Central memory CD8-positive, alpha-beta T cell (primary cell): ENCODE data around the gene LGALS12.
"Not testable (repeated sequence)": the region's sequence is repeated elsewhere in the genome, so short reads cannot be mapped to it uniquely, and the experiment has no call there.

Experiments
- ATAC-seq: fragments of 150-1000 bp; cut with Tn5 transposase; replicated peaks from 2 replicates; pipeline ENCODE4 v1.10.0; 2022; ENCODE audit warnings: mild to moderate bottlenecking, moderate FRiP score, moderate number of reproducible peaks; ENCODE audit not compliant: poor library complexity, severe bottlenecking; ENCODE audit errors: extremely low read depth
- DNase-seq, 2 donors: peaks; one replicate each; pipeline ENCODE4 v3.0.0; 2021; ENCODE audit warnings: low spot score in 2 of 2
- H3K27ac Mint-ChIP-seq: one replicate; pipeline ENCODE4 v1.8.0; 2022; ENCODE audit warnings: low read depth, mild to moderate bottlenecking, moderate library complexity, mixed read lengths
- H3K27me3 Mint-ChIP-seq: one replicate; pipeline ENCODE4 v1.8.0; 2022; ENCODE audit warnings: mixed read lengths
- H3K36me3 Mint-ChIP-seq: one replicate; pipeline ENCODE4 v1.8.0; 2022; ENCODE audit warnings: mild to moderate bottlenecking, moderate library complexity, mixed read lengths; ENCODE audit not compliant: insufficient read depth
- H3K4me1 Mint-ChIP-seq: one replicate; pipeline ENCODE4 v1.8.0; 2022; ENCODE audit warnings: mixed read lengths
- H3K4me3 Mint-ChIP-seq: one replicate; pipeline ENCODE4 v1.8.0; 2022; ENCODE audit warnings: mild to moderate bottlenecking, moderate library complexity, mixed read lengths
- H3K9me3 Mint-ChIP-seq: one replicate; pipeline ENCODE4 v1.8.0; 2022; ENCODE audit warnings: mixed read lengths

Gene LGALS12

DNA sequence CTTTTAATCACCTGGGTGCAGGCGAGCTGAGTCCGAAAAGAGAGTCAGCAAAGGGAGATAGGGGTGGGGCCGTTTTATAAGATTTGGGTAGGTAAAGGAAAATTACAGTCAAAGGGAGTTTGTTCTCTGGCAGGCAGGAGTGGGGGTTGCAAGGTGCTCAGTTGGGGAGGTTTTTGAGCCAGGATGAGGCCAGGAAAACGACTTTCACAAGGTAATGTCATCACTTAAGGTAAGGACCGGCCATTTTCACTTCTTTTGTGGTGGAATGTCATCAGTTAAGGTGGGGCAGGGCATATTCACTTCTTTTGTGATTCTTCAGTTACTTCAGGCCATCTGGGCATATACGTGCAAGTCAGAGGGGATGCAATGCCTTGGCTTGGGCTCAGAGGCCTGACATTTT lies 23.5 kb downstream of the LGALS12 start:
- H3K4me3 Mint-ChIP-seq = peak overlapping the region; percentile 26
- H3K27ac Mint-ChIP-seq = peak overlapping the region; percentile 92
- not testable (repeated sequence) for H3K36me3 Mint-ChIP-seq, DNase-seq, H3K9me3 Mint-ChIP-seq, H3K27me3 Mint-ChIP-seq, ATAC-seq
- H3K4me1 Mint-ChIP-seq = peaks cover 48% of the 10 kb centered on the region

DNA sequence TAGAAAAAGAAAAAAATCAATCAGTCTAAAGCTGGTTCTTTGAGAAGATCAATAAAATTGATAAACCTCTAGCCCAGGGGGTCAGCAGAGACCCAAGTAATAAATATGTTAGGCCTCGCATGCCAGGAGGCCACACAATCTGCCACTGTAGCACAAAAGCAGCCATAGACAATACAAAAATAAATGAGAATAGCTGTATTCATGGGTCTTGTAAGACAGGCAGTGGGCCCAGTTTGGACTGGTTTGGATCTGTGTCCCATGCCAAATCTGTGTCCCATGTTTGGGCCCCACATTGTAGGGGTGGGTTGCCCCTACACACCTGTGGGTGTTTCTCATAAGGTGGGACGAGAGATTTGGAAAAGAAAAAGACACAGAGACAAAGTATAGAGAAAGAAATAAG lies 24.1 kb downstream of the LGALS12 start:
- Mint-ChIP-seq H3K36me3 (peaks cover 5% of the 10 kb centered on the region), H3K4me3 (peak overlapping the region; percentile 26), H3K27me3 (no peaks in the 10 kb centered on the region), H3K27ac (peak overlapping the region; percentile 92), H3K9me3 (no peaks in the 10 kb centered on the region), H3K4me1 (peaks cover 53% of the 10 kb centered on the region)
- DNase-seq (no peak), ATAC-seq (no peak)

DNA sequence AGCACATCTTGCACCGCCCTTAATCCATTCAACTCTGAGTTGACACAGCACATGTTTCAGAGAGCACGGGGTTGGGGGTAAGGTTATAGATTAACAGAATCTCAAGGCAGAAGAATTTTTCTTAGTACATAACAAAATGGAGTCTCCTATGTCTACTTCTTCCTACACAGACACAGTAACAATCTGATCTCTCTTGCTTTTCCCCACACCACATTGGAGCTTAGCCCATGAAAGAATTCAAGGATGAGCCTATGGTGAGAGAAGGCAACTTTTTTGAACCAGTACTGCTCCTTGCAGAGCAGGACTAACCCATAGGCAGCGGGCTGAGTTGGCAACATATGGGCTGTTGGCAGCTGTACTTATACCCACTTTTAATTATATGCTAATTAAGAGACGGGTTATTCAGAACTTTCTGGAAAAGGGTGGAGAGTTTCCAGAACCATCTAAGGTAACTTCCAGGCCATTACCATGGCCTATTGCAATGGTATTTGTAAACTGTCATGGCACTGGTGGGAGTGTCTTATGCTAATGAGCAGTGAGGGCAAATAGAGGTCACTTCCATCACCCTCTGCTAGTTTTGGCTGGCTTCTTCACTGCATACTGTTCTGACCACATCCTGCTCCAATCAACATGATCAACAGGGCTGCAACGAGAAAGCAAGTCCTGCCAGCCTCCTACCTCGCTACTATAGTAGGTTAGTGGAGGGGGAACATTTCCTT lies 25.3 kb downstream of the LGALS12 start:
- Mint-ChIP-seq H3K4me1 (peaks cover 66% of the 10 kb centered on the region), H3K27ac (peak overlapping the region; percentile 90), H3K36me3 (peaks cover 12% of the 10 kb centered on the region), H3K4me3 (peak overlapping the region; percentile 60)
- ATAC-seq (peak; percentile 95), DNase-seq (peak in 1 of 2 donors; percentile 76)
- not testable (repeated sequence) for H3K27me3 Mint-ChIP-seq, H3K9me3 Mint-ChIP-seq

DNA sequence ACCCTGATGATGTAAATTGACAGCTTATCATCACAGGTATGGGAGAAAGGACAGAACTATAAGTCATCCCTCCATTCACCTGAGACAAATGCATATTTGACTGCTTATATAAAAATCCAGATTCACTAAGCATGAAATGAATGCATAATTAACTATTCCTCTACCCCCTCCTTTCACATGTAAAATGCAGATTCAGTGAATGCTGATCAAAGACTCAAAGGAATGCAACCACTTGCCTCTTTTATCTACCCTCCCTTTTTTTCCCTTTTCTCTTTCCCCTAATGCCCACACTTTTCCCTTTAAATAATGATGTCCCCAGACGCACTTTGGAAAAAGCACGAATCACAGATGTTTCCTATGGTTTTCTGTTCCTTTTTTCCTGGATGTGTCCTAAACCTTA lies 26.2 kb downstream of the LGALS12 start:
- DNase-seq (no peak), ATAC-seq (no peak)
- Mint-ChIP-seq H3K4me1 (peaks cover 73% of the 10 kb centered on the region), H3K9me3 (no peaks in the 10 kb centered on the region), H3K27ac (peak overlapping the region; percentile 90), H3K36me3 (peaks cover 20% of the 10 kb centered on the region), H3K4me3 (peak overlapping the region; percentile 60), H3K27me3 (no peaks in the 10 kb centered on the region)

DNA sequence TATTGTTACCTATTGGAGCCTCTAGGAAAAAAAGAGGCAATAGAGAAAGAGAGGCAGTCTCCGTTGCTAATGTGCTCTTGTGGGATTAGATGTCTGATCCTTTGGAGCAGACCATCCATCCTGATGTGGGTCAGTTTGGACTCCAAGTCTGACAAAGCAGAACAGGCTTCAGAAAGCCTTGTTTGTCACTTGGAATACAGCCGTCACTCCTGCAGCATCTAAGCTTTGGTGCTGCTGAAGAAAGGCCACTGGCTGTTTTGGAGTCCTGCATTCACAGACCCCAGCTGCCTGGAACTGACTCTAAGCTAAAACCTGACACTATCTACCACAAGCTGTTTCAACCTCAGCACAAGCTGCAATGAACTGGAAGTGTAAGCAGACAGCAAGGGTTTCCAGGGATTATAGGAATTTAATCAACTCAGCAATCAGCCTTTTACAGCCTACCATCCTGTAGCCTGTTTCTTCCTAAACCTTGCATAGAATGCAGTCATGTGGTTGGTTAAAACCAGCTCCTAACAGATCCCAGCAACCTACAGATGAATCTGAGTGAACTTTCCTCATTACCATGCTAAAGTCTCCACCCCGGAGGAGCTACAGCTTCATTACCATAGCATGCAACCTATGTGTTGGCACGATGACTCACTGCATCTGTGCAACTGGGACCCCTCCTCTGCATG lies 27.1 kb downstream of the LGALS12 start:
- Mint-ChIP-seq H3K27me3 (no peaks in the 10 kb centered on the region), H3K4me1 (peaks cover 81% of the 10 kb centered on the region), H3K9me3 (no peaks in the 10 kb centered on the region), H3K27ac (peak overlapping the region; percentile 90), H3K36me3 (peaks cover 26% of the 10 kb centered on the region), H3K4me3 (peak overlapping the region; percentile 57)
- ATAC-seq (no peak), DNase-seq (no peak)

DNA sequence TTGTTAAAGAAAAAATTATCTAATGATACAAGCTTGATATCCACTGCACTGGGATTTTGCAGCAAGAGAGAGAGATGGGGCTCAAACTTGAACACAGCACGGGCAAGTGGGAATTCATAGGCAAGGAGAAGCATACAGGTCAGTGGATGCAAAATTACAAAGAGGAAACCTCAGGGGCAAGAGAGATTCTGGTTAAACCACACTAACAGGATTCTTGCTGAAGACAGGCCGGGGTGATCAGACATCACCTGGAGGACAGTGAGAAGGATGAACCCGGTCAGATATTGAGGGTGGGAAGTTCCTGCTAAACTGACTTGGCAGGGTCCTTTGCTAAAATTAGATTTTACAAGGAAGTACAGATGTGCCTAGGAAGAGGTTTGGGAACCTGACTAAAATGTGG lies 28.2 kb downstream of the LGALS12 start:
- H3K4me3 Mint-ChIP-seq = peak overlapping the region; percentile 57
- H3K27me3 Mint-ChIP-seq = no peaks in the 10 kb centered on the region
- H3K36me3 Mint-ChIP-seq = peaks cover 34% of the 10 kb centered on the region
- H3K27ac Mint-ChIP-seq = peak overlapping the region; percentile 92
- ATAC-seq (no peak), DNase-seq (no peak)
- no peaks in the 10 kb centered on the region for H3K9me3 Mint-ChIP-seq
- H3K4me1 Mint-ChIP-seq = peaks cover 89% of the 10 kb centered on the region

DNA sequence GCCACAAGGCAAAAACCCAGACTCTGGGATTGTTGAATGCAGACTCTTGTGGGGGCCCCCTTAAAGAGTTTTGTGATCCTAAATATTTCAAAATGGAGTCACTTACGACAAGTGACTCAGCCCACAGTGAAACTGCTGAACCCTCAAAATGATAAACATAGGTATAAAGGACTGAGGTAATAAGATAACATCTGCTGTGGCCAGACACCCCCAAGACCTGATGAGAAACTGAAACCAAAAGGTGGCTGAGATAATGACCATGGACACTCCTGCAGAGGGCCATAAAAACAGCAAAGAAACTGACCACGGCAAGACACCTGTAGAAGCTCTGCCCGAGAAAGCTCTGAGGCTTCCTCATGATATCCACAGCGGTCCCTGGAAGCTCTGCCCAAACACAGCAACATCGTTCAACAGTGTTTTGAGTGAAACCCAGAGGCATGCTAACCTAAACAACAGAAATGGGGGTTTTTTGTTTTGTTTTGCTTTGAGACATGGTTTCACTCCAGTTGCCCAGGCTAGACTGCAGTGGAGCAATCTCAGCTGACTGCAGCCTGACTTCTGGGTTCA lies 29.1 kb downstream of the LGALS12 start:
- peak in 1 of 2 donors; percentile 32 for DNase-seq
- Mint-ChIP-seq H3K27ac (peak overlapping the region; percentile 92), H3K27me3 (no peaks in the 10 kb centered on the region), H3K9me3 (no peaks in the 10 kb centered on the region), H3K36me3 (peaks cover 41% of the 10 kb centered on the region), H3K4me1 (peaks cover 89% of the 10 kb centered on the region), H3K4me3 (peak overlapping the region; percentile 95)
- ATAC-seq = peak; percentile 20

DNA sequence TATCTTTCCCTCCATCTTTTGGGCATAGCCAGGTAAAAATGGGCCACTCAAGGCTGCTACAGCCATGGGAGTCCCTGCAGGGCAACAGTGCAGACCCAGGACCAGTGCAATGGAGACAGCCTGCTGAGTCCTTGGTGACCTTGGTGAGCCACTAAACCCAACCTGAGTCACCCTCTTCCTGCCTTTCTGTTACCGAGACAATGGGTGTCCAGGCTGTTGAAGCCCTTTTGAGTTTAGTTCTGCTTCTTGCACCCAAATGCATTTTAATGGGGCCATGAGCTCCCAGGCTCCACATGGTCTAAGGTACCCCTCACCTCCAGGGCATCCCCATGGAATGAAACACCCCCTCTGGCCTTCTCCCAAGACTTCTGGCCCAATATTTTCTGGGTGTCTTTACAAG lies 29.9 kb downstream of the LGALS12 start:
- Mint-ChIP-seq H3K9me3 (no peaks in the 10 kb centered on the region), H3K4me1 (peaks cover 92% of the 10 kb centered on the region), H3K27me3 (no peaks in the 10 kb centered on the region), H3K4me3 (peak overlapping the region; percentile 95), H3K36me3 (peaks cover 47% of the 10 kb centered on the region), H3K27ac (peak overlapping the region; percentile 92)
- ATAC-seq (no peak), DNase-seq (no peak)

DNA sequence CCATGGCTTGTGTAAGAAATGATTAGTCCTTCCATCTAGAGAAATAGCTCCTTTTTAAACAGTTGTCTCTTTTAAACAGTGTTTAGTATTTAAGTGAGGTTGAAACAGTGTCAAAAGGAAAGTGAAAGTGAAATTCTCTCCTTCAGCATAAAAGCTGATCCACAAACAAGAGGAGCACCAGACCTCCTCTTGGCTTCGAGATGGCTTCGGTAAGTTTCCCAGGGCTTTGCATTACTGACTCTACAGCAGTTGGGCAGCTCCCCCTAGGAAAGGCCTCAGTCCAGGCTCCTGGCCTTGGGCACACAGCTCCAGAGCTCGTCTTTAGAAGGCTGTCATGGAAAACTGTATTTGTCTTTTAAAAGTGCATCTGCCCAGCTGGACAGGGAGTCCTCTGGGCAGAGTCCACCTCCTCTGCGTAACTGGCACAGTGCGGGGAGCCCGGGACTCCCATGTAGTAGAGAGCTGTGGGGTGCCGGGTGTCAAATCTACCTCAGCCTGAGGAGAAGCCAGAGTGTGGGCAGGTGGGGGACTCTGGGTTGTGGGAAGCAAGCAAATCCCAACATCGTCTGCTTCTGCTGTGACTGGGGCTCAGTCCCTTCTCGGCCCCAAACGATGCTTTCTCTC lies 30.9 kb downstream of the LGALS12 start, which contains the start of gene PLAAT4:
Gene PLAAT4, plus strand, starts transcription at position 140 of the 624 bp plus-strand sequence. Its CDS starts 61 bp downstream, at position 201.
- Mint-ChIP-seq H3K27ac (peak within 1 kb of the TSS; percentile 92), H3K4me1 (peaks cover 91% of the 10 kb centered on the region), H3K36me3 (peaks cover 52% of the 10 kb centered on the region), H3K4me3 (peak within 1 kb of the TSS; percentile 95), H3K9me3 (no peaks in the 10 kb centered on the region), H3K27me3 (no peaks in the 10 kb centered on the region)
- DNase-seq = peak in 1 of 2 donors; percentile 48
- ATAC-seq = peak; percentile 59

DNA sequence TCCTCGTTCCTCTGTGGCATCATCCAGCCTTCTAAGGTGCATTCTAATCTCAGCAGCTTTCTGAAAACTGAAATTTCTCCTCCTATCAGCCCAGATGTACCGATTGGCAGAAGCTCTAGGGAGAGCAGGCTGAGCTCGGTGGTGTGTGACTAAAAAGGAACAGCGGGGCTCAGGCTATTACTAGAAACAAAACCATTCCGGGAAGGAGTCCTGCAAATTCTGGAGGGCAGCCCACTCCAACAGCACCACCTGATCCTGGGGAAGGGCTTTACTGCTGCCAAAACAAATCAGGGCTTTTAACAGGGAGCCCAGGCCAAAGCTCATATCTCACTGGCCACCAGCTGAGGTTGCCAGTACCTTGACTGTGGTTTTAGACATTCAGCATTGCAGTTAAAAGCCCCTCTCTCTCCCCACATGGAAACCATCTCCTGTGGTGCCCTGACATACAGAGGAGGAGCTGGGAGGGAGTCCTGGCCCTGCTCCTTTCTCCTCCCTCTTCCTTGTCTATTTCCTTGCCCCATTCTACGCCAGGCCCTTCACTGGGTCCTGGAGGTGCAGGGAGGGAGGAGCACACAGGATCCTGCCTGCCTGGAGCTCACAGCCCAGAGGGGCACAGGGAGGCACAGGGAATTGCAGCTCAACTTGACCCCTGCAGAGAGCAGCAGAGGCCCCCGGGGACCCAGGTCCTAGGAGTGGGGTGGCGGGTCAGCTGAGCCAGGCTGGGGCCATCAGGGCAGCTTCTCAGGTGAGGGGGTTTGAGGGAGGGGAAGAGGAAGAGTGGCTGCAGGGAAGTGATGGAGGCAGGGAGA lies 31.6 kb downstream of the LGALS12 start:
- H3K4me1 Mint-ChIP-seq = peaks cover 88% of the 10 kb centered on the region
- ATAC-seq = peak; percentile 21
- no peak for DNase-seq
- peaks cover 54% of the 10 kb centered on the region for H3K36me3 Mint-ChIP-seq
- H3K27me3 Mint-ChIP-seq = no peaks in the 10 kb centered on the region
- H3K4me3 Mint-ChIP-seq = peak overlapping the region; percentile 95
- H3K27ac Mint-ChIP-seq = peak overlapping the region; percentile 92
- no peaks in the 10 kb centered on the region for H3K9me3 Mint-ChIP-seq

DNA sequence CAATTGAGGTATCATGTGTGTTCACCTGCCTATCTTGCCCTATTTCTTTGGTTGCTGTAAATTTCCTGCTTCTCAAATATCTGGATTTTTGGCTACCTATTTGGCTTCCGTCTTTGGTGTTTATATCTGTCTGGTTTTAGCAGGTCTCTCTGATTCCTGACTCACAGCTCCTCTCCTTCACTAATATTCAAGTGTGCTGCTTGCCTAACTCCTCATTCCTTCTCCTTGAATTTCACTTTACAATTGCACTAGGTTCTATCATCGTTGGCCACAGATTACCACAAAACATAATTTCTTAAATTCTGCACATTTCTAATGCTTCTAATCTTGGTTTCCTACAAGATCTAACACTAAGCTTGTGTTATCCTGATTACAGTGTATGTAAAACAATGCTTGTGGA lies 36.6 kb downstream of the LGALS12 start:
- not testable (repeated sequence) for DNase-seq, H3K27me3 Mint-ChIP-seq, ATAC-seq, H3K9me3 Mint-ChIP-seq
- Mint-ChIP-seq H3K36me3 (peaks cover 67% of the 10 kb centered on the region), H3K4me3 (peak overlapping the region; percentile 5), H3K27ac (peak overlapping the region; percentile 38), H3K4me1 (peaks cover 70% of the 10 kb centered on the region)

DNA sequence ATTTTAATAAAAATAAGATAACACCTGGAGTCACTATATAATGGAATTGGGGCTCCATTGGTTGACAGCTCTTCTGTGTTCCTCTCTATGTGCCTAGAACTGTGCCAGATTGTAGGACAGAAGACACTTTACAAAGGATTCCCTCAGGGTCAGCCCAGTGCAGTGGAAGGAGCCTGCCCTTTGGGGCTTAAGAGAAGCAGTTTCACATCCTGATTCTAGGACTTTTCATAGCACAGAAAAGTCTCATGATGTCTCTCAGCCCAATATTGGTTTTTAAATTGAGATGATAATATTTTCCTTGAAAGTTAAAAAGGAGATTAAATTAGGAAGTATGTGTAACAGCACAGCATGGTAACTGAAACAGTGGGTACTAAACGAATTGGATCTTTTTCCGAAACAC lies 37.8 kb downstream of the LGALS12 start:
- H3K36me3 Mint-ChIP-seq = peaks cover 61% of the 10 kb centered on the region
- H3K27me3 Mint-ChIP-seq = no peaks in the 10 kb centered on the region
- H3K4me1 Mint-ChIP-seq = peaks cover 59% of the 10 kb centered on the region
- H3K9me3 Mint-ChIP-seq = no peaks in the 10 kb centered on the region
- DNase-seq (no peak), ATAC-seq (no peak)
- H3K4me3 Mint-ChIP-seq = no peak overlapping the region
- peak overlapping the region; percentile 19 for H3K27ac Mint-ChIP-seq
